K562 (cell line): Measurements from ENCODE around the gene EMILIN1. TPM values are rescaled to one million over a fixed set of nuclear protein-coding genes. Genes with fewer than 3 reads are reported as not detected.

Source experiments
- BACH1 ChIP-seq: fragments of 200-800 bp; sonication (Bioruptor generic); IDR thresholded peaks from 2 replicates; pipeline ENCODE4 v1.6.1; 2016; ENCODE audit warnings: missing genetic modification characterization, missing compliant biosample characterization
- CREB3L1 ChIP-seq: fragments of 450-650 bp; IDR thresholded peaks from 2 replicates; pipeline ENCODE4 v1.6.1; 2014; ENCODE audit warnings: low read depth, mild to moderate bottlenecking, moderate library complexity, borderline replicate concordance
- ESRRA ChIP-seq: fragments of 450-650 bp; IDR thresholded peaks from 2 replicates; pipeline ENCODE4 v1.6.1; 2014; ENCODE audit warnings: low read depth, mild to moderate bottlenecking, moderate library complexity, borderline replicate concordance
- FOS ChIP-seq: IDR thresholded peaks from 3 replicates; pipeline ENCODE4 v1.6.1; 2011; ENCODE audit not compliant: insufficient read length; ENCODE audit errors: extremely low read depth
- HDAC1 ChIP-seq, 2 experiments: fragments of 450-650 bp; IDR thresholded peaks; 2 replicates each; pipeline ENCODE4 v1.6.1; 2016 to 2017; ENCODE audit warnings: inconsistent platforms in 1 of 2, mild to moderate bottlenecking in 1 of 2, moderate library complexity in 1 of 2
- IRF2 ChIP-seq: sonication (generic); formaldehyde crosslinking; IDR thresholded peaks from 2 replicates; pipeline ENCODE4 v1.8.1; 2022; ENCODE audit warnings: mild to moderate bottlenecking, missing genetic modification reagents
- JUND ChIP-seq, 2 experiments: IDR thresholded peaks; 2 replicates in 1 of 2; 3 replicates in 1 of 2; pipeline ENCODE4 v1.6.1; 2011; ENCODE audit warnings: borderline replicate concordance in 2 of 2, low read depth in 2 of 2, low read length in 2 of 2, improper control_type of control experiment in 1 of 2, missing biosample characterization in 1 of 2, missing genetic modification characterization in 1 of 2, missing genetic modification reagents in 1 of 2
- RB1 ChIP-seq: fragments of 450-650 bp; IDR thresholded peaks from 2 replicates; pipeline ENCODE4 v1.6.1; 2017; ENCODE audit warnings: low read depth, mild to moderate bottlenecking
- TBL1XR1 ChIP-seq, 2 experiments: IDR thresholded peaks; 2 replicates each; pipeline ENCODE4 v1.6.1; 2012; ENCODE audit warnings: improper control_type of control experiment in 2 of 2, low read length in 2 of 2, mild to moderate bottlenecking in 1 of 2
- ZNF165 ChIP-seq: fragments of 250-450 bp; sonication (Bioruptor Pico); IDR thresholded peaks from 2 replicates; pipeline ENCODE4 v1.4.0; 2020; ENCODE audit warnings: borderline replicate concordance
- polyA plus RNA-seq, 8 experiments: library from polyadenylated mRNA; depleted of rRNA in 4 of 8; stranded (reverse) in 5 of 8; unstranded in 3 of 8; fragments of >200 nt; fragmentation: Nextera tagmentation in 2 of 8; fragmentation: Illumina TruSeq in 1 of 8; extraction: Ambion mirVana in 2 of 8; extraction: Trizol in 1 of 8; gene quantifications; 2 replicates each; pipeline versions ENCODE4 v1.2.1 to v1.2.3, GENCODE V29; 2011 to 2014; ENCODE audit warnings: inconsistent platforms in 1 of 8, missing spikeins in 1 of 8
- total RNA-seq, 7 experiments: library from RNA; depleted of rRNA in 6 of 7; stranded (reverse); fragments of >200 nt in 6 of 7; fragmentation: Illumina TruSeq in 2 of 7; extraction: Trizol in 2 of 7; gene quantifications; 2 replicates each; pipeline versions ENCODE4 v1.2.1 to v1.2.3, GENCODE V29; 2011 to 2021; ENCODE audit warnings: low replicate concordance in 1 of 7

EMILIN1 gene
- total and polyA plus RNA-seq, 9 of the 15 experiments (the other 6 are each of a cell fraction or from before 2014, with no cell fraction given): 0.04 to 2.7 (median 0.54) TPM; not detected in 2

DNA sequence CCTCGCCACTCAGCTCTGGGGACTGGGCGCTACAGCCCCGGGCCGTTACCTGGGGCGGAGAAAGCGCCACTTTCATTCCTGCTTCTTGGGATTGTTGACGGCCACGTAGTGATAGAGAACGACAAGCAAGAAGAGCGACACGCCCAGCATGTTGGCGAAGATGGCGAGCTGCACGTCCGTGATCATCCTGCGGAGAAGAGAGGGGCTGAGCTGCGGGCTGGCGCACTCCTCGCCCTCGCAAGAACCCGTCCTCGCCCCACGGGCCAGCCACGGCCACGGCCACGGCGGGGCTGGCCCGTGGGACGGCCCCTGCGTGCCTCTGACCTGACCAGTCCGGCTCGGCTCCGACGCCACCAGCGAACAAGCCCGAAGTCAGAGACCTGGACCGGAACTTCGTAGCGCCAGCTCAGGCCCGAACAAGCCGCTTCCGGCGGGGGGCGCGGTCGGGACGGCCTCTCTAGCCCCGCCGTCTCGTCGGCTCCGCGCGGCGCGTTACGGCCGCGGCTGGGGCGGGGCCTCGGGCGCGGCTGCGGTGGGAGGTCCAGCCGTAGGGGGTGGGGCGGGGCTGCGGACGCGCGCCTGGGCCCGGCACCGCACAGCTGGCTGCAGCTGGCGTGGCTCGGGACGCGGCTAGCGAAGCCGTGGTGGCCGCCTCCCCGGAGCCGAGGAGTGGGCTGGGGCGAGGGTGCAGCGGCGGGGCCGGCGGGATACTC is 7.0 kb upstream of the EMILIN1 start, which contains the start of gene OST4 (continued):
- no peak for TF ChIP-seq ZNF165 (CRISPR knock-in tag)
- TF ChIP-seq IRF2 (CRISPR knock-in tag): no peak
- peak; percentile 80; the same call in 1 of the 2 replicates for TF ChIP-seq RB1
- 0 out of 2 replicates have a peak, but pooled peaks have one; percentile 39 for TF ChIP-seq JUND (IDR thresholded peaks at IDR 0.05; ENCODE audit: borderline replicate concordance, low read depth, low read length)
- TF ChIP-seq JUND (tag; IDR thresholded peaks at IDR 0.05; ENCODE audit: borderline replicate concordance, low read depth, low read length): no peak; the same call in 2 of the 3 replicates
- TF ChIP-seq CREB3L1: peak; percentile 92
- TF ChIP-seq ESRRA: peak; percentile 79; the same call in 1 of the 2 replicates
- TF ChIP-seq FOS: no peak
- 0 out of 4 replicates have a peak, but pooled peaks have one; percentile 4 to 17 for TF ChIP-seq TBL1XR1 (IDR thresholded peaks at IDR 0.05; ENCODE audit: low read length in 2 of 2)
- TF ChIP-seq BACH1: no peak
- TF ChIP-seq HDAC1 (IDR thresholded peaks at IDR 0.05): peak in 1 of 2 experiments; percentile 77; a peak in 2 of 4 replicates
